IPS-15b (cell line): ENCODE data around the gene TIMM8B.
A peak's percentile ranks its signal among the peaks of the same experiment; 100 is the strongest.

Experiments used
- H3K27me3 ChIP-seq: one replicate; pipeline ENCODE4 v1.6.1; 2013; ENCODE audit warnings: low read length; ENCODE audit not compliant: control insufficient read depth, insufficient read depth
- H3K36me3 ChIP-seq: one replicate; pipeline ENCODE4 v1.6.1; 2013; ENCODE audit warnings: low read length; ENCODE audit not compliant: control insufficient read depth, insufficient read depth
- H3K4me1 ChIP-seq: one replicate; pipeline ENCODE4 v1.6.1; 2013; ENCODE audit warnings: mild to moderate bottlenecking, low read length; ENCODE audit not compliant: control insufficient read depth, insufficient read depth
- H3K4me3 ChIP-seq: one replicate; pipeline ENCODE4 v1.5.1; 2013; ENCODE audit warnings: low read depth, low read length
- H3K9ac ChIP-seq: one replicate; pipeline ENCODE4 v1.6.1; 2013; ENCODE audit warnings: low read depth, mild to moderate bottlenecking, low read length
- H3K9me3 ChIP-seq: one replicate; pipeline ENCODE4 v1.6.1; 2013; ENCODE audit warnings: mild to moderate bottlenecking, low read length; ENCODE audit not compliant: control insufficient read depth, insufficient read depth

TIMM8B gene, protein sequence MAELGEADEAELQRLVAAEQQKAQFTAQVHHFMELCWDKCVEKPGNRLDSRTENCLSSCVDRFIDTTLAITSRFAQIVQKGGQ

DNA sequence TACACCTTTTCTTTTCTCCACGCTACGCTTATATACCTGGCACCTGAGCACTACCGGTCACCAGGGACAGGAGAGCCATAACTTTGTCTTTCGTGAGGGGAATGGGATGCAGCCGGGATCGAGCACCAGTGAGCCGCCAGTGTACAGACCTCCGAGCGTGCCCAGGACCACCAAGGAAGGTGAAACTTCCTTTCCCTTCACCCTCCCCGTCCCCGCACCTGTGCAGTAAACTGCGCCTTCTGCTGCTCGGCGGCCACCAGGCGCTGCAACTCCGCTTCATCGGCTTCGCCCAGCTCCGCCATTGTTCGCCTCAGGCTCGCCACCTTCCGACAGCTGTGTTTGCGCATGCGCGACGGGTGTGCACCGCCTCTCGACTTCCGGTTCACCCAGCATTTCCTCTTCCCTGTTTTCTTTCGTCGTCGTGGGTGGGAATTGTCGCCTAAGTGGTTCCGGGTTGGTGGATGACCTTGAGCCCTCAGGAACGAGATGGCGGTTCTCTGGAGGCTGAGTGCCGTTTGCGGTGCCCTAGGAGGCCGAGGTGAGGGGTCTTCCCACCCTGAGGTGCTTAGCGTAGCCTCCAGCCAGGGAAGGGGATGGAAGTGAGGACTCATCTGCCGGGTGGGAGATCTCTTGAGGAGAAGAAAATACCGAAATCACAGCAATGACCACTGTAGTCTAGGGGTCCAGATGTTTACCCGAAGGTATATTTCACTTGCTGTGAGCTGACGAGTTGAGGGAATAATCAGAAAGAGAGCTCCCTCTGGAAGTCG is at the start of gene TIMM8B, which contains the start of gene SDHD:
Gene TIMM8B (minus strand): TSS at position 335 of the 770 bp plus-strand sequence. CDS start 33 bp downstream, at position 302.
Gene SDHD (plus strand): TSS at position 452 of the 770 bp plus-strand sequence. CDS start 35 bp downstream, at position 487.
- peaks cover 20% of the 10 kb centered on the region for H3K36me3 ChIP-seq
- H3K27me3 ChIP-seq = no peaks in the 10 kb centered on the region
- H3K4me3 ChIP-seq = peak within 1 kb of the TSS; percentile 97
- no peaks in the 10 kb centered on the region for H3K4me1 ChIP-seq
- H3K9ac ChIP-seq = peak within 1 kb of the TSS; percentile 97
- no peaks in the 10 kb centered on the region for H3K9me3 ChIP-seq

GRCh38 chr11:112134473-112134872 is 47.9 kb upstream of the TIMM8B start:
- no peaks in the 10 kb centered on the region for H3K9me3 ChIP-seq
- H3K4me3 ChIP-seq = no peak overlapping the region
- H3K9ac ChIP-seq = no peak overlapping the region
- no peaks in the 10 kb centered on the region for H3K4me1 ChIP-seq
- no peaks in the 10 kb centered on the region for H3K36me3 ChIP-seq
- H3K27me3 ChIP-seq = no peaks in the 10 kb centered on the region

- Histone ChIP-seq H3K4me1 (no peaks in the 10 kb centered on the region), H3K9ac (no peak overlapping the region), H3K36me3 (no peaks in the 10 kb centered on the region), H3K27me3 (no peaks in the 10 kb centered on the region), H3K4me3 (no peak overlapping the region), H3K9me3 (no peaks in the 10 kb centered on the region)
Measured at GRCh38 chr11:112132737-112133136, 46.2 kb upstream of the TIMM8B start.

DNA sequence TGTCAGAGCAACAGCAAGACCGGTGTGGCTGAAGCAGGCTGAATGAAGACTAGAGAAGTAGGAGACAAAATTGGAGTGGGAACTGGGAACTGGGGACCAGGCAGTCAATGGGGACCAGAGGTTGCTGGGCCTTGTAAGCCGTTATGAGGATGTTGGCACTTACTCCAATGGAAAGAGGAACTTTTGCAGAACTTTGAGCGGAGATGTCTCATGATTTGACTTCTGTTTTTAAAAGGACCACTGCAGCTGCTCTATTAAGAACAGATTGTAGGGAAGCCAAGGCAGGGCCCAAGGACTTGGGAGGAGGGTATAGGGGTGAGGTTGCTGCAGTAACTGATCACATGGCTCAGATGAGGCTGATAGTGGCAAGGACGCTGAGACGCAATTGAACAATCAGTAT is 43.1 kb upstream of the TIMM8B start:
- Histone ChIP-seq H3K27me3 (no peaks in the 10 kb centered on the region), H3K9me3 (no peaks in the 10 kb centered on the region), H3K9ac (no peak overlapping the region), H3K4me3 (no peak overlapping the region), H3K36me3 (no peaks in the 10 kb centered on the region), H3K4me1 (no peaks in the 10 kb centered on the region)

- Histone ChIP-seq H3K9ac (no peak overlapping the region), H3K27me3 (no peaks in the 10 kb centered on the region), H3K4me3 (no peak overlapping the region), H3K36me3 (no peaks in the 10 kb centered on the region), H3K9me3 (no peaks in the 10 kb centered on the region), H3K4me1 (no peaks in the 10 kb centered on the region)
Measured at GRCh38 chr11:112128483-112129121, 42.0 kb upstream of the TIMM8B start.

GRCh38 chr11:112127056-112127455 is 40.5 kb upstream of the TIMM8B start:
- Histone ChIP-seq H3K9ac (no peak overlapping the region), H3K4me1 (no peaks in the 10 kb centered on the region), H3K9me3 (no peaks in the 10 kb centered on the region)

DNA sequence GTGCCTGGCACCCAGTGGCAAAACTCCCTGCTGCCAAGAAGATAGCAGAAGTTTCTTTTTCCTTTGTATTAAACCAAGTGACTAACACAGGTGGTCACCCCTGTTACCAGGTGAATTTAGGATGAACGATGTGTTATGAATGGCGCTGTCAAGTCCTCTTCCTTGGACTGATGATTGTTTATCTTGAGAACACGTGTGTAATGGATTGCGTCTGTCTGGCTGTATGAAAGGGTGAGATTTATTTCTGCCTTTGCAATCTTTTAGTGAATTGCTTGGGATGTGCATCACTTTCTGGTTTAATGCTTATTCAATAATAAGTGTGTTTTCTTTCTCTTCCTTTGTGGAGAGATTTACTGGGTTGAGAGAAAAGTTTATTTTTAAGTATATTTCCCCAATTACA is 36.6 kb upstream of the TIMM8B start:
- no peaks in the 10 kb centered on the region for H3K4me1 ChIP-seq
- no peaks in the 10 kb centered on the region for H3K27me3 ChIP-seq
- H3K9me3 ChIP-seq = no peaks in the 10 kb centered on the region

More at GRCh38 chr11:112127056-112127455, 40.5 kb upstream of the TIMM8B start:
- Histone ChIP-seq H3K36me3 (no peaks in the 10 kb centered on the region), H3K27me3 (no peaks in the 10 kb centered on the region), H3K4me3 (no peak overlapping the region)

DNA sequence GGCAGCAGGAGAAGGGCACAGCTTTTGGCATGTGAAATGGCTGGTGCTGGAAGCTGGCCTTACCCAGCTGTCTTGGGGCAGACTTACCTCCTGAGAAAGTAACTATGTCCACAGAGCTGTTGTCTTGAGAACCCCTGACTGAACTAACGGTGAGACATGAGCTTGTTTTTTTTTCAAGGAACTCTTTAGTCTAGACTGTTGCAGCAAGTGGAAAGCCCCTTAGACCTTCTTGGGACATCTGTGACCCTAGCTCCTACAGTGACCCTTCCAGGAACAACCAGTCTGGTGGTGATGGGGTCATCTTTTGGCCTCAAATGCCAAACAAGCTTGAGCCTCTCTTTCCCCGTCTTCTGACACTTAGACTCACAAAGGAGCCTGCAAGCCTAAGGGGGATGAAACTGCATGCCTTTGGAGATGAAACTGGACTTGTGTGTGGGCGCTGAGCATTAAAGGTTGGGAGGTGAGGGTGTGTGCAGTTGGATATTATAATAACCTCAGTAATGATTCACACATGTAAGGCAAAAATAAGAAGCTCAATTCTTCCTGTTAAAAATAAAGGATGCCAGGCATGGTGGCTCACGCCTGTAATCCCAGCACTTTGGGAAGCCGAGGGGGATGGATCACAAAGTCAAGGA is 35.5 kb upstream of the TIMM8B start:
- Histone ChIP-seq H3K9me3 (no peaks in the 10 kb centered on the region), H3K9ac (no peak overlapping the region), H3K36me3 (no peaks in the 10 kb centered on the region), H3K27me3 (no peaks in the 10 kb centered on the region), H3K4me1 (no peaks in the 10 kb centered on the region), H3K4me3 (no peak overlapping the region)

More for the DNA sequence above, 36.6 kb upstream of the TIMM8B start:
- no peaks in the 10 kb centered on the region for H3K36me3 ChIP-seq
- H3K9ac ChIP-seq = no peak overlapping the region
- no peak overlapping the region for H3K4me3 ChIP-seq

DNA sequence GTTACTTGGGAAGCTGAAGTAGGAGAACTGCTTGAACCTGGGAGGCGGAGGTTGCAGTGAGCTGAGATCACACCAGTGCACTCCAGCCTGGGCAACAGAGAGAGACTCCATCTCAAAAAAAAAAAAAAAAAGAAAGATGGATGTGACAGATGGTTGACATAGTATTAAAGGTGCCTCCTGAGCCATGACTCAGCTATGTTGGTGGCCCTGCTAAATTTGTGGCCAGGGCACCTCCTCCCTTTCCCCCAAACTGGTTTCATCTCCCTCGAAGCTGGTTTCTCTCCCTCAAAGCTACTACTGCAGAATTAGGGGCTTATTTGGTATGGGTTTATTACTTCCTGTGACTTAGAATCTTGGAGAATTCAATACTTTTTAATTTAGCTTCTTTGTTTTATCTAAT is 31.6 kb upstream of the TIMM8B start:
- no peaks in the 10 kb centered on the region for H3K36me3 ChIP-seq
- no peaks in the 10 kb centered on the region for H3K4me1 ChIP-seq
- no peak overlapping the region for H3K9ac ChIP-seq
- no peaks in the 10 kb centered on the region for H3K27me3 ChIP-seq
- H3K9me3 ChIP-seq = no peaks in the 10 kb centered on the region
- no peak overlapping the region for H3K4me3 ChIP-seq

- Histone ChIP-seq H3K4me1 (no peaks in the 10 kb centered on the region), H3K4me3 (no peak overlapping the region), H3K27me3 (no peaks in the 10 kb centered on the region), H3K9ac (no peak overlapping the region), H3K9me3 (no peaks in the 10 kb centered on the region), H3K36me3 (no peaks in the 10 kb centered on the region)
Measured at GRCh38 chr11:112115386-112115785, 28.8 kb upstream of the TIMM8B start.

- no peaks in the 10 kb centered on the region for H3K9me3 ChIP-seq
Measured at GRCh38 chr11:112114460-112114859, 27.9 kb upstream of the TIMM8B start.

More at GRCh38 chr11:112114460-112114859, 27.9 kb upstream of the TIMM8B start:
- Histone ChIP-seq H3K36me3 (no peaks in the 10 kb centered on the region), H3K4me1 (no peaks in the 10 kb centered on the region), H3K27me3 (no peaks in the 10 kb centered on the region), H3K4me3 (no peak overlapping the region), H3K9ac (no peak overlapping the region)
